Ovary (tissue), 9 donors: ENCODE results near the gene KCNJ18. TPM values are rescaled to one million over a fixed set of nuclear protein-coding genes. Genes with fewer than 3 reads are reported as not detected.
"Not testable (repeated sequence)": the region's sequence is repeated elsewhere in the genome, so short reads cannot be mapped to it uniquely, and the experiment has no call there.

ENCODE experiments used
- DNase-seq, 5 donors: peaks; one replicate each; pipeline ENCODE4 v3.0.0-alpha.2; 2019 to 2020
- H3K27ac ChIP-seq, 2 donors: fragments of 200-600 bp; one replicate each; pipeline versions ENCODE4 v1.5.1 to v1.8.0; 2019 to 2022
- H3K27me3 ChIP-seq: fragments of 200-600 bp; one replicate; pipeline ENCODE4 v1.8.0; 2022
- H3K36me3 ChIP-seq: fragments of 200-600 bp; sonication (generic); one replicate; pipeline ENCODE4 v1.5.1; 2019
- H3K4me1 ChIP-seq: one replicate; pipeline ENCODE4 v1.8.1; 2013; ENCODE audit warnings: mild to moderate bottlenecking, moderate library complexity; ENCODE audit not compliant: insufficient read depth
- H3K4me3 ChIP-seq: fragments of 200-600 bp; sonication (generic); one replicate; pipeline ENCODE4 v1.5.1; 2017
- H3K9me3 ChIP-seq, 2 donors: fragments of 200-600 bp in 1 of 2; sonication (generic) in 1 of 2; one replicate each; pipeline versions ENCODE4 v1.5.1 to v1.8.1; 2013 to 2019; ENCODE audit warnings: mild to moderate bottlenecking in 1 of 2, moderate library complexity in 1 of 2
- CTCF ChIP-seq, 3 donors: fragments of 450-650 bp in 2 of 3; fragments of 200-600 bp in 1 of 3; IDR thresholded peaks; one replicate each; pipeline versions ENCODE4 v1.5.1 to v1.8.0; 2016 to 2022; ENCODE audit warnings: antibody characterized with exemption in 3 of 3, mild to moderate bottlenecking in 1 of 3
- EP300 ChIP-seq: sonication (generic); formaldehyde crosslinking; IDR thresholded peaks from one replicate; pipeline ENCODE4 v1.6.1; 2017; ENCODE audit warnings: antibody characterized with exemption
- POLR2A ChIP-seq: fragments of 450-650 bp; IDR thresholded peaks from one replicate; pipeline ENCODE4 v1.6.1; 2017; ENCODE audit warnings: antibody characterized with exemption, mild to moderate bottlenecking, moderate library complexity
- WGBS, 3 donors: extraction: QIAGEN DNeasy Blood & Tissue Kit in 1 of 3; methylation state at CpG; one replicate each; pipeline versions ENCODE4 v1.1.5 to v1.1.7; 2013 to 2017; 5-methylcytosine and 5-hydroxymethylcytosine counted together
- intact Hi-C, 4 donors: fragments of 100-400 bp; cut with DNase I; formaldehyde crosslinking; loops; one replicate each; pipeline versions ENCODE4 v1.11.0 to v1.15.1; 2022 to 2023
- polyA plus RNA-seq, 2 donors: library from polyadenylated mRNA; stranded (reverse); fragments of 200-250 nt in 1 of 2; fragments of 350-450 nt in 1 of 2; fragmentation: Illumina TruSeq in 1 of 2; extraction: RNeasy Lipid Tissue Mini Kit (QIAGEN cat#74804) in 1 of 2; gene quantifications; one replicate each; pipeline ENCODE4 v1.2.3, GENCODE V29; 2013 to 2014
- total RNA-seq, 7 donors: library from RNA; depleted of rRNA in 2 of 7; stranded (reverse); fragments of >200 nt in 2 of 7; fragmentation: NEBNext Ultra II Directional in 3 of 7; extraction: Animal tissue kit (Norgen Biotek cat#: 25700) in 3 of 7; gene quantifications; one replicate each; pipeline versions ENCODE4 v1.1.0 to v1.2.4, GENCODE V29; 2016 to 2023
- donor health status: DM: no; HTN: no; CAD: no; lungs with moderate emphysema.
- donor health status: DM: no; HTN: no; CAD: no.
- donor health status: Bipolar disorder and iron deficiency.
- donor health status: DM: yes; HTN: yes; CAD: no.
- donor health status: DM: no; HTN: no; CAD: no.
- donor health status: DM: yes; HTN: yes; CAD: no.

KCNJ18 gene
- total and polyA plus RNA-seq, 9 donors: not detected

- H3K4me1 ChIP-seq, intact Hi-C loops, H3K27me3 ChIP-seq, DNase-seq, H3K27ac ChIP-seq, H3K36me3 ChIP-seq, H3K9me3 ChIP-seq, H3K4me3 ChIP-seq: not testable (repeated sequence)
- WGBS, 3 donors: 81 to 87% (median 82%) methylated on average over 3 of the region's 3 CpGs
Measured at GRCh38 chr17:21733931-21734330, 41.6 kb downstream of the KCNJ18 start.

GRCh38 chr17:21735814-21736213 is 43.5 kb downstream of the KCNJ18 start:
- H3K9me3 ChIP-seq, intact Hi-C loops, DNase-seq, H3K27ac ChIP-seq, H3K4me3 ChIP-seq, H3K36me3 ChIP-seq, H3K4me1 ChIP-seq, H3K27me3 ChIP-seq: not testable (repeated sequence)
- 87 to 92% (median 88%) methylated on average over 4 of the region's 4 CpGs for WGBS, 3 donors

GRCh38 chr17:21737015-21737580 is 44.8 kb downstream of the KCNJ18 start:
- H3K27ac ChIP-seq, H3K4me1 ChIP-seq, H3K36me3 ChIP-seq, H3K4me3 ChIP-seq, intact Hi-C loops, H3K27me3 ChIP-seq, DNase-seq, H3K9me3 ChIP-seq: not testable (repeated sequence)
- WGBS, 3 donors: 75 to 81% (median 77%) methylated on average over 22 to 23 of the region's 23 CpGs

GRCh38 chr17:21738241-21738640 is 45.9 kb downstream of the KCNJ18 start:
- H3K4me3 ChIP-seq, H3K9me3 ChIP-seq, intact Hi-C loops, H3K36me3 ChIP-seq, DNase-seq, H3K4me1 ChIP-seq, H3K27me3 ChIP-seq, H3K27ac ChIP-seq: not testable (repeated sequence)
- WGBS, 3 donors: 33 to 59% (median 50%) methylated on average over 1 to 2 of the region's 4 CpGs

GRCh38 chr17:21738877-21739474 is 46.7 kb downstream of the KCNJ18 start:
- H3K27me3 ChIP-seq, H3K4me3 ChIP-seq, DNase-seq, intact Hi-C loops, H3K36me3 ChIP-seq, H3K4me1 ChIP-seq, H3K9me3 ChIP-seq, H3K27ac ChIP-seq: not testable (repeated sequence)
- WGBS, 3 donors: 63 to 76% (median 70%) methylated on average over 3 to 4 of the region's 8 CpGs

GRCh38 chr17:21739485-21739884 is 47.2 kb downstream of the KCNJ18 start:
- H3K27me3 ChIP-seq, H3K36me3 ChIP-seq, H3K4me3 ChIP-seq, intact Hi-C loops, H3K9me3 ChIP-seq, H3K4me1 ChIP-seq, DNase-seq, H3K27ac ChIP-seq: not testable (repeated sequence)
- 73 to 79% (median 77%) methylated on average over 4 to 6 of the region's 7 CpGs for WGBS, 3 donors

GRCh38 chr17:21740836-21741235 is 48.5 kb downstream of the KCNJ18 start:
- H3K27ac ChIP-seq, DNase-seq, H3K27me3 ChIP-seq, H3K9me3 ChIP-seq, H3K4me3 ChIP-seq, H3K36me3 ChIP-seq, intact Hi-C loops, H3K4me1 ChIP-seq: not testable (repeated sequence)
- 40 to 80% (median 50%) methylated on average over 2 to 7 of the region's 7 CpGs for WGBS, 3 donors

GRCh38 chr17:21741520-21741919 is 49.2 kb downstream of the KCNJ18 start:
- intact Hi-C loops: not testable (repeated sequence)

GRCh38 chr17:21742326-21742725 is 50.0 kb downstream of the KCNJ18 start:
- DNase-seq: no peak
- 57 to 74% (median 67%) methylated on average over 10 to 13 of the region's 13 CpGs for WGBS, 3 donors

More at GRCh38 chr17:21741520-21741919, 49.2 kb downstream of the KCNJ18 start:
- H3K9me3 ChIP-seq, H3K27me3 ChIP-seq, H3K27ac ChIP-seq, H3K36me3 ChIP-seq, DNase-seq, H3K4me1 ChIP-seq, H3K4me3 ChIP-seq: not testable (repeated sequence)
- WGBS, 3 donors: no CpG with 5 or more reads among the region's 6 CpGs

GRCh38 chr17:21744151-21744550 is 51.8 kb downstream of the KCNJ18 start:
- WGBS, 3 donors: 0 to 66% (median 66%) methylated on average over 1 to 3 of the region's 3 CpGs
- H3K4me1 ChIP-seq, H3K4me3 ChIP-seq, DNase-seq, H3K9me3 ChIP-seq, intact Hi-C loops, H3K27ac ChIP-seq, H3K36me3 ChIP-seq, H3K27me3 ChIP-seq: not testable (repeated sequence)

More at GRCh38 chr17:21742326-21742725, 50.0 kb downstream of the KCNJ18 start:
- TF ChIP-seq CTCF (IDR thresholded peaks at IDR 0.05) (no peak), POLR2A (no peak), EP300 (no peak)
- no peaks in the 10 kb centered on the region for H3K4me1 ChIP-seq
- no peak overlapping the region for H3K4me3 ChIP-seq
- H3K27ac ChIP-seq: no peak overlapping the region
- no peaks in the 10 kb centered on the region for H3K27me3 ChIP-seq
- no peaks in the 10 kb centered on the region for H3K9me3 ChIP-seq
- no peaks in the 10 kb centered on the region for H3K36me3 ChIP-seq
- intact Hi-C loops: no loop called here

GRCh38 chr17:21744621-21745020 is 52.3 kb downstream of the KCNJ18 start:
- H3K27me3 ChIP-seq, H3K27ac ChIP-seq, H3K4me1 ChIP-seq, H3K9me3 ChIP-seq, H3K36me3 ChIP-seq, intact Hi-C loops, DNase-seq, H3K4me3 ChIP-seq: not testable (repeated sequence)
- WGBS, 3 donors: 68 to 70% methylated on average over 4 to 8 of the region's 9 CpGs; no CpG with 5 or more reads in 1 of the 3 donors
